ENCODE data around the gene OPN4. TPM values are rescaled to one million over a fixed set of nuclear protein-coding genes. Genes with fewer than 3 reads are reported as not detected.
"Not testable (repeated sequence)": the region's sequence is repeated elsewhere in the genome, so short reads cannot be mapped to it uniquely, and the experiment has no call there.

OPN4 gene
- total and polyA plus RNA-seq, 2 experiments from 2014 or later, result not detected

- Histone ChIP-seq H3K79me2 (no peaks in the 10 kb centered on the region), H3K9me2 (replicated peaks; ENCODE audit: insufficient read depth) (no peaks in the 10 kb centered on the region), H3K4me2 (no peak overlapping the region), H3K36me3 (replicated peaks; ENCODE audit: insufficient read depth, low read depth) (no peaks in the 10 kb centered on the region), H2AFZ (no peak overlapping the region), H3K27ac (no peak overlapping the region), H4K20me1 (ENCODE audit: insufficient read depth, poor library complexity, severe bottlenecking) (no peaks in the 10 kb centered on the region), H3K9me3 (ENCODE audit: low read depth) (no peaks in the 10 kb centered on the region), H3K4me3 (no peak overlapping the region), H3K27me3 (no peaks in the 10 kb centered on the region), H3K4me1 (ENCODE audit: insufficient read depth) (no peaks in the 10 kb centered on the region)
- DNase-seq (ENCODE audit: low spot score), result no peak
- TF ChIP-seq CTCF (IDR thresholded peaks at IDR 0.05; ENCODE audit: poor library complexity), result no peak
- no peak for TF ChIP-seq EZH2 (IDR thresholded peaks at IDR 0.05; ENCODE audit: borderline replicate concordance)
- no peak for TF ChIP-seq EZH2phosphoT487 (IDR thresholded peaks at IDR 0.05; ENCODE audit: low read depth, severe bottlenecking, unreplicated experiment)
- 58% methylated on average over 1 of the region's 1 CpG for WGBS (ENCODE audit: low lambda C conversion rate, missing lambda C conversion rate)
Measured at GRCh38 chr10:86611386-86611785, 43.0 kb upstream of the OPN4 start.

- 89% methylated on average over 5 of the region's 5 CpGs for WGBS (ENCODE audit: low lambda C conversion rate, missing lambda C conversion rate)
- Histone ChIP-seq H3K36me3 (replicated peaks; ENCODE audit: insufficient read depth, low read depth) (no peaks in the 10 kb centered on the region), H3K4me2 (no peak overlapping the region), H3K27ac (no peak overlapping the region), H3K27me3 (no peaks in the 10 kb centered on the region), H2AFZ (no peak overlapping the region), H4K20me1 (ENCODE audit: insufficient read depth, poor library complexity, severe bottlenecking) (no peaks in the 10 kb centered on the region), H3K4me1 (ENCODE audit: insufficient read depth) (no peaks in the 10 kb centered on the region), H3K4me3 (no peak overlapping the region), H3K9me3 (ENCODE audit: low read depth) (no peaks in the 10 kb centered on the region), H3K79me2 (no peaks in the 10 kb centered on the region), H3K9me2 (replicated peaks; ENCODE audit: insufficient read depth) (no peaks in the 10 kb centered on the region)
- no peak for TF ChIP-seq EZH2 (IDR thresholded peaks at IDR 0.05; ENCODE audit: borderline replicate concordance)
- TF ChIP-seq EZH2phosphoT487 (IDR thresholded peaks at IDR 0.05; ENCODE audit: low read depth, severe bottlenecking, unreplicated experiment), result no peak
- no peak for TF ChIP-seq CTCF (IDR thresholded peaks at IDR 0.05; ENCODE audit: poor library complexity)
- DNase-seq (ENCODE audit: low spot score), result no peak
Measured at GRCh38 chr10:86613096-86613495, 41.3 kb upstream of the OPN4 start.

- Histone ChIP-seq H3K4me3 (no peak overlapping the region), H3K9me3 (ENCODE audit: low read depth) (no peaks in the 10 kb centered on the region), H2AFZ (no peak overlapping the region), H3K9me2 (replicated peaks; ENCODE audit: insufficient read depth) (no peaks in the 10 kb centered on the region), H3K36me3 (replicated peaks; ENCODE audit: insufficient read depth, low read depth) (no peaks in the 10 kb centered on the region), H3K4me2 (no peak overlapping the region), H3K4me1 (ENCODE audit: insufficient read depth) (no peaks in the 10 kb centered on the region), H3K27me3 (no peaks in the 10 kb centered on the region), H3K27ac (no peak overlapping the region), H4K20me1 (ENCODE audit: insufficient read depth, poor library complexity, severe bottlenecking) (no peaks in the 10 kb centered on the region), H3K79me2 (no peaks in the 10 kb centered on the region)
- DNase-seq (ENCODE audit: low spot score), result no peak
- 86% methylated on average over 6 of the region's 6 CpGs for WGBS (ENCODE audit: low lambda C conversion rate, missing lambda C conversion rate)
- TF ChIP-seq EZH2 (IDR thresholded peaks at IDR 0.05; ENCODE audit: borderline replicate concordance) (no peak), EZH2phosphoT487 (IDR thresholded peaks at IDR 0.05; ENCODE audit: low read depth, severe bottlenecking, unreplicated experiment) (no peak), CTCF (IDR thresholded peaks at IDR 0.05; ENCODE audit: poor library complexity) (no peak)
Measured at GRCh38 chr10:86613905-86614304, 40.4 kb upstream of the OPN4 start.

- H3K9me2 ChIP-seq (replicated peaks; ENCODE audit: insufficient read depth), result no peaks in the 10 kb centered on the region
- no peak for TF ChIP-seq EZH2phosphoT487 (IDR thresholded peaks at IDR 0.05; ENCODE audit: low read depth, severe bottlenecking, unreplicated experiment)
- H3K36me3 ChIP-seq (replicated peaks; ENCODE audit: insufficient read depth, low read depth), result no peaks in the 10 kb centered on the region
- no peak for DNase-seq (ENCODE audit: low spot score)
- no peaks in the 10 kb centered on the region for H3K27me3 ChIP-seq
- no peaks in the 10 kb centered on the region for H4K20me1 ChIP-seq (ENCODE audit: insufficient read depth, poor library complexity, severe bottlenecking)
- H2AFZ ChIP-seq, result no peak overlapping the region
- H3K4me3 ChIP-seq, result no peak overlapping the region
- no peak overlapping the region for H3K27ac ChIP-seq
- H3K79me2 ChIP-seq, result no peaks in the 10 kb centered on the region
- H3K4me2 ChIP-seq, result no peak overlapping the region
- H3K4me1 ChIP-seq (ENCODE audit: insufficient read depth), result no peaks in the 10 kb centered on the region
- WGBS (ENCODE audit: low lambda C conversion rate, missing lambda C conversion rate), result 87% methylated on average over 4 of the region's 4 CpGs
- H3K9me3 ChIP-seq (ENCODE audit: low read depth), result no peaks in the 10 kb centered on the region
Measured at GRCh38 chr10:86614853-86615252, 39.5 kb upstream of the OPN4 start.

- 94% methylated on average over 2 of the region's 2 CpGs for WGBS (ENCODE audit: low lambda C conversion rate, missing lambda C conversion rate)
- H3K4me2 ChIP-seq; H2AFZ ChIP-seq; H3K4me1 ChIP-seq (ENCODE audit: insufficient read depth); H3K27ac ChIP-seq; H3K79me2 ChIP-seq; H4K20me1 ChIP-seq (ENCODE audit: insufficient read depth, poor library complexity, severe bottlenecking); H3K4me3 ChIP-seq; H3K36me3 ChIP-seq (replicated peaks; ENCODE audit: insufficient read depth, low read depth); H3K9me3 ChIP-seq (ENCODE audit: low read depth); H3K9me2 ChIP-seq (replicated peaks; ENCODE audit: insufficient read depth); H3K27me3 ChIP-seq; DNase-seq (ENCODE audit: low spot score): not testable (repeated sequence)
Measured at GRCh38 chr10:86617278-86617677, 37.1 kb upstream of the OPN4 start.
